Smooth muscle cell (in vitro differentiated cells): ENCODE measurements around the gene ATMIN. TPM values are rescaled to one million over a fixed set of nuclear protein-coding genes. Genes with fewer than 3 reads are reported as not detected.

Experiments
- DNase-seq: peaks from one replicate; lab custom pipeline; 2025; ENCODE audit not compliant: unreplicated experiment; lab: John Stamatoyannopoulos, UW
- H2AFZ ChIP-seq: fragments of 200-600 bp; sonication (generic); 2 replicates; pipeline ENCODE4 v1.6.0; 2016; ENCODE audit warnings: antibody characterized with exemption, low read depth, mild to moderate bottlenecking
- H3F3A ChIP-seq: fragments of 200-600 bp; sonication (generic); 2 replicates; pipeline ENCODE4 v1.6.0; 2017; ENCODE audit warnings: antibody characterized with exemption, low read depth
- H3K27ac ChIP-seq: fragments of 200-600 bp; sonication (generic); 2 replicates; pipeline ENCODE4 v1.5.1; 2016; ENCODE audit warnings: low read depth, mild to moderate bottlenecking
- H3K27me3 ChIP-seq: fragments of 200-600 bp; sonication (generic); 2 replicates; pipeline ENCODE4 v1.6.1; 2016; ENCODE audit warnings: low read depth, mild to moderate bottlenecking
- H3K36me3 ChIP-seq: fragments of 200-600 bp; sonication (generic); 2 replicates; pipeline ENCODE4 v1.5.1; 2016; ENCODE audit warnings: low read depth
- H3K4me1 ChIP-seq: fragments of 200-600 bp; sonication (generic); 2 replicates; pipeline ENCODE4 v1.5.1; 2016; ENCODE audit warnings: low read depth
- H3K4me2 ChIP-seq: fragments of 200-600 bp; sonication (generic); 2 replicates; pipeline ENCODE4 v1.6.0; 2016; ENCODE audit warnings: mild to moderate bottlenecking
- H3K4me3 ChIP-seq: fragments of 200-600 bp; sonication (generic); 2 replicates; pipeline ENCODE4 v1.5.1; 2016; ENCODE audit warnings: mild to moderate bottlenecking
- H3K79me2 ChIP-seq: fragments of 200-600 bp; sonication (generic); 2 replicates; pipeline ENCODE4 v1.6.0; 2016; ENCODE audit warnings: low read depth, mild to moderate bottlenecking
- H3K9ac ChIP-seq: fragments of 200-600 bp; sonication (generic); 2 replicates; pipeline ENCODE4 v1.6.0; 2016; ENCODE audit warnings: low read depth
- H3K9me3 ChIP-seq: fragments of 200-600 bp; sonication (generic); replicated peaks from 2 replicates; pipeline ENCODE4 v1.5.1; 2016; ENCODE audit warnings: low read depth
- H4K20me1 ChIP-seq: fragments of 200-600 bp; sonication (generic); 2 replicates; pipeline ENCODE4 v1.6.0; 2016; ENCODE audit warnings: low read depth
- CTCF ChIP-seq: fragments of 200-600 bp; sonication (generic); IDR thresholded peaks from 2 replicates; pipeline ENCODE4 v1.5.1; 2017; ENCODE audit warnings: borderline replicate concordance, mild to moderate bottlenecking, antibody characterized with exemption; ENCODE audit not compliant: insufficient read depth, poor library complexity, severe bottlenecking
- WGBS: methylation state at CpG from one replicate; pipeline ENCODE4 v1.1.7; 2016; ENCODE audit warnings: low lambda C conversion rate; 5-methylcytosine and 5-hydroxymethylcytosine counted together
- polyA plus RNA-seq: library from polyadenylated mRNA; unstranded; fragments of >200 nt; fragmentation: Nextera tagmentation; extraction: Ambion mirVana; gene quantifications from 2 replicates; pipeline ENCODE4 v1.2.1, GENCODE V29; 2016
- total RNA-seq: library from RNA; depleted of rRNA; stranded (reverse); fragments of >200 nt; gene quantifications from 2 replicates; pipeline ENCODE4 v1.2.3, GENCODE V29; 2014

ATMIN gene
- total and polyA plus RNA-seq, 2 experiments from 2014 or later, result 28.7 to 38.3 TPM

- Histone ChIP-seq H3K9ac (no peak overlapping the region), H3K36me3 (no peaks in the 10 kb centered on the region), H3K79me2 (peaks cover 68% of the 10 kb centered on the region), H3K9me3 (no peaks in the 10 kb centered on the region), H3K4me2 (no peak overlapping the region), H4K20me1 (peaks cover 28% of the 10 kb centered on the region), H3K27ac (no peak overlapping the region), H3K27me3 (no peaks in the 10 kb centered on the region), H3K4me1 (peaks cover 10% of the 10 kb centered on the region), H2AFZ (no peak overlapping the region), H3K4me3 (peak overlapping the region; percentile 30), H3F3A (peaks cover 9% of the 10 kb centered on the region)
- WGBS, result 87% methylated on average over 4 of the region's 4 CpGs
- no peak for TF ChIP-seq CTCF
- DNase-seq, result no peak
Observed at GRCh38 chr16:80996688-80997138, 38.9 kb upstream of the ATMIN start.

DNA sequence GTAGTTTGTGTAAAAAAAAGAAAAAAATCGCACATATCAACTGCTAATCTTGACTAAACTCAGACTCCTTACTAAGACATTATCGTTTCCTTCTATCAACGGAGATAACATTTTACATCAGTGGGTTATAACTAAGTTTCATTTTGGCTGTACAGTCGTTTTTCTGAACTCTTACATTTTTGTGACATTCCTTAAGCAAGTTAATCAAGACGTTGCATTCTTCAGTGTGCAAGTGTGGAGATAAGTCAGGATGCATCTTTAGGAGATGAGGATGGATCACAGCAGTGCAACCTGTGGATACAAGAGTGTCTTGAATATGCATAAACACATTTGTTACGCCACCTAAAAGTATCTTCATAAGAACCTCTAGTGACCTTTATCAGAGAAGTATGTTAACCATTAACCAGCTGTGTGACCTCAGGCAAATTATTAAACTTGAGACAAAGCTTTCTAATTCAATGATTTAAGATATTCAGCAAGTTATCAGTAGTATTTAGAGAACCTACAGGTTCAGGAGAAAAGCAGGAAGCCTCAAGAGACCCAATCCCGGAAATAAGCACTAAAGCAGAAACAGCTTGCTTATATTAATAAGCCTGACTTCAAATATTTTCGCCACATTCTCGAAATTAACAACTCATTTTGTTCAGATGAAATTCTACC is 38.4 kb upstream of the ATMIN start:
- peaks cover 10% of the 10 kb centered on the region for H3K4me1 ChIP-seq
- no peaks in the 10 kb centered on the region for H3K27me3 ChIP-seq
- H3K4me2 ChIP-seq, result no peak overlapping the region
- no peak for TF ChIP-seq CTCF
- H3F3A ChIP-seq, result peaks cover 9% of the 10 kb centered on the region
- H3K9ac ChIP-seq, result no peak overlapping the region
- H4K20me1 ChIP-seq, result peaks cover 34% of the 10 kb centered on the region
- 77% methylated on average over 9 of the region's 9 CpGs for WGBS
- no peaks in the 10 kb centered on the region for H3K9me3 ChIP-seq
- no peak overlapping the region for H2AFZ ChIP-seq
- DNase-seq, result no peak
- peak overlapping the region; percentile 30 for H3K4me3 ChIP-seq
- H3K79me2 ChIP-seq, result peaks cover 73% of the 10 kb centered on the region
- no peak overlapping the region for H3K27ac ChIP-seq
- H3K36me3 ChIP-seq, result no peaks in the 10 kb centered on the region

DNA sequence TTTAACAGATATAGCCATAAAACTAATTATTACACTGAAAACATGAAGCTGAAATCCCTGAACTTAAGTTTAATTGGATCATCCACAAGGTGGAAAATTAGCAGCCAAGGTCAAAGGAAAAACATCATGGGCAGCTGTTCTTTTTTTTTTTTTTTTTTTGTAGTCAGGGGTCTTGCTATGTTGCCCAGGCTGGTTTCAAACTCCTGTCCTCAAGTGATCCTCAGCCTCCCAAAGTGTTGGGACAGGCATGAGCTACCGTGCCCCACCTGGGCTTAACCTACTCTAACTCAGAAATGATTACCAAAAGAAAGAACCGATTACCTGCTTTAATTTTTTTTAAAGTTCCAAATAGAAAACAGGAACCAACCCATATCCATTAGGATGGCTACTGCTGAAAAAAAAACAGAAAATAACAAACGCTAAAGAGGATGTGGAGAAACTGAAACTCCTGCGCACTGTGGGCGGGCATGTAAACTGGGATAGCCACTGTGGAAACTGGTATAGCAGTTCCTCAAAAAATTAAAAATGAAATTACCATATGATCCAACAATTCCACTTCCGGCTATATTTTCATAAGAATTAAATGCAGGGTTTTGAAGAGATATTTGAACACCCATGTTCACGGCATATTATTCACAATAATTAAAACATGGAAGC is 37.5 kb upstream of the ATMIN start:
- H3F3A ChIP-seq, result peaks cover 5% of the 10 kb centered on the region
- no peak overlapping the region for H3K9ac ChIP-seq
- H3K79me2 ChIP-seq, result peaks cover 81% of the 10 kb centered on the region
- no peak overlapping the region for H2AFZ ChIP-seq
- no peaks in the 10 kb centered on the region for H3K27me3 ChIP-seq
- TF ChIP-seq CTCF, result no peak
- peaks cover 42% of the 10 kb centered on the region for H4K20me1 ChIP-seq
- no peak overlapping the region for H3K4me2 ChIP-seq
- no peaks in the 10 kb centered on the region for H3K36me3 ChIP-seq
- H3K9me3 ChIP-seq, result no peaks in the 10 kb centered on the region
- DNase-seq, result no peak
- 98% methylated on average over 7 of the region's 7 CpGs for WGBS
- no peak overlapping the region for H3K4me3 ChIP-seq
- no peak overlapping the region for H3K27ac ChIP-seq
- peaks cover 5% of the 10 kb centered on the region for H3K4me1 ChIP-seq

DNA sequence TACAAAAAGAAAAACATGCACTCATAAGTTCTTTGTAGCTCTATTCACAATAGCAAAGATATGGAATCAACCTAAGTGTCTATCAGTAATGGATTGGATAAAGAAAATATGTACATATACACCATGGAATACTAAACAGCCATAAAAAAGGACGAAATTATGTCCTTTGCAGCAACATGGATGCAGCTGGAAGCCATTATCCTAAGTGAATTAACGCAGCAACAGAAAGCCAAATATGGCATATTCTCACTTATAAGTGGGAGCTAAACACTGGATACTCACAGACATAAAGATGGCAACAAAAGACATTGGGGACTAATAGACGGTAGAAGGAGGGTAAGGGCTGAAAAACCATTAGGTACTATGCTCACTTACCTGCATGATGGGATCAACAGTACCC is 34.8 kb upstream of the ATMIN start:
- H3K9ac ChIP-seq, result no peak overlapping the region
- WGBS, result 99% methylated on average over 3 of the region's 3 CpGs
- H3K27me3 ChIP-seq, result no peaks in the 10 kb centered on the region
- H3K79me2 ChIP-seq, result peaks cover 95% of the 10 kb centered on the region
- H3K36me3 ChIP-seq, result no peaks in the 10 kb centered on the region
- no peak for DNase-seq
- H2AFZ ChIP-seq, result no peak overlapping the region
- peaks cover 64% of the 10 kb centered on the region for H4K20me1 ChIP-seq
- TF ChIP-seq CTCF, result no peak
- H3K27ac ChIP-seq, result no peak overlapping the region
- no peak overlapping the region for H3K4me2 ChIP-seq
- no peaks in the 10 kb centered on the region for H3F3A ChIP-seq
- no peak overlapping the region for H3K4me3 ChIP-seq
- H3K4me1 ChIP-seq, result peaks cover 14% of the 10 kb centered on the region
- H3K9me3 ChIP-seq, result no peaks in the 10 kb centered on the region
